HK-2 (cell line): ENCODE data around the gene GJA4.
A peak's percentile ranks its signal among the peaks of the same experiment; 100 is the strongest.
"Not testable (repeated sequence)": the region's sequence is repeated elsewhere in the genome, so short reads cannot be mapped to it uniquely, and the experiment has no call there.

ENCODE experiments used
- DNase-seq: peaks from one replicate; pipeline ENCODE4 v3.0.0-alpha.2; 2018; ENCODE audit not compliant: unreplicated experiment

The GJA4 gene

DNA sequence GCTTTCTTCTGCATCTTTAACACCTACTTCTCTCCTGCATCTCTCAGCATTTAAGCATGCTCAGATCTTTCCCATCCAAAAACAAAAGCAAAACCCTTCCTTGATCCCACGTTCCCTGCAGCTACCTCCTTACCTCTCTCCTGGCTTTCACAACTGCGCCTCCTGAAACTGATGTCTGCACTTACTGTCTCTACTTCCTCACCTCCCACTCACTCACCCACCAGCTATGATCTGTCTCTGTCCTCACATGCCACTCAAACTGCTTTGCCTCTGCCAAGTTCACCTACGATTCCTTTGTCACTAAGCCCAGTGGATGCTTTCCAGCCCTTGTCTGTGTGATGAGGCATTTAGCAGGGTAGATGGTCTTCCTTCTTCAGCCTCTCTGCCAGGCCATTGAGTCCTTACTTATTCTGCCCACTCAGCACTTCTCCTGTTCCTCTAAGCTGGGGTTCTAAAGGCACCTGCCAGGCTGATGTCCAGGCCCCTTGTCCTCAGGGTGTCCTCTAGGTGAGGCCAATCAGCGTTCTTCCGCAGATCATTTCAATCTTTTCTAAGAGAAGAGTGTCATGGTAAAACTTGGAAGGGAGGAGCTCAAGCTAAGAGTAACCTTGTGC, 21.8 kb upstream of the GJA4 start:
- DNase-seq: no peak

DNA sequence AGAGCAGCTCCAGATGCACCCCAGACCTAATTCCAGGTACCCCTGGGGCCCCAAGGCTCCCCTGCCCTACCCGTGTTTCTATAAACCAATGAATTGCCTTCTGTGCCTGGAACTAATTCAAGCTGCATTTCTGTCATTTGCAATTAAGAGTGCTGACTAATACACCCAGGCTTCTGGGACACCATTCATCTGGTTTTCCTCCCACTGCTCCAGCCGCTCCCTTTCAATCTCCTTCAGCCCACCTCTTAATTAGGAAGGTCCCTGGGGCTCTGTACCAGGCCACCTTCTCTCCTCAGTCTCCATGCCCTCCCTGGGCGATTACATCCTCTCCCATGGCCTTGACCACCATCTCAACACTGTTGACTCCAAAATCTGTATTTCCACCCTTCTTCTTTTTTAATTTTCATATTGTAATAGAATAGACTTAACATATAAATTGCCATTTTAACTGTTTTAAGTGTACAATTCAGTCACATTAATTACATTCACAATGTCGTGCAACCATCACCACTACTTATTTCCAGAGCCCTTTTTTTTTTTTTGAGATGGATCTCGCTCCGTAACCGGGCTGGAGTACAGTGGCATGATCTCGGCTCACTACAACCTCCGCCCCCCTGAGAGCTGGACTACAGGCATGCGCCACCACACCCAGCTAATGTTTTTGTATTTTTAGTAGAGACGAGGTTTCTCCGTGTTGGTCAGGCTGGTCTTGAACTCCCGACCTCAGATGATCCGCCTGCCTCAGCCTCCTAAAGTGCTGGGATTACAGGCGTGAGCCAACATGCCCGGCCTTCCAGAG, 21.0 kb upstream of the GJA4 start:
- DNase-seq: no peak

DNA sequence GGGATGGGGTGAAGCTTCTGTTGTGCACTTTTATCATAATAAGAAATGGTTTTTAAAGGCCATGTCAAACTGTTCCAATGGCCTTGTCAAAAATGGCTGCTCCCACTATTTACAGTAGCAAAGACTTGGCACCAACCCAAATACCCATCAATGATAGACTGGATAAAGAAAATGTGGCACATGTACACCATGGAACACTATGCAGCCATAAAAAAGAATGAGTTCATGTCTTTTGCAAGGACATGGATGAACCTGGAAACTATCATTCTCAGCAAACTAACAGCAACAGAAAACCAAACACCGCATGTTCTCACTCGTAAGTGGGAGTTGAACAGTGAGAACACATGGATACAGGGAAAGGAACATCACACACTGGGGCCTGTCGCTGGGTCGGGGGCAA, 19.7 kb upstream of the GJA4 start:
- not testable (repeated sequence) for DNase-seq

DNA sequence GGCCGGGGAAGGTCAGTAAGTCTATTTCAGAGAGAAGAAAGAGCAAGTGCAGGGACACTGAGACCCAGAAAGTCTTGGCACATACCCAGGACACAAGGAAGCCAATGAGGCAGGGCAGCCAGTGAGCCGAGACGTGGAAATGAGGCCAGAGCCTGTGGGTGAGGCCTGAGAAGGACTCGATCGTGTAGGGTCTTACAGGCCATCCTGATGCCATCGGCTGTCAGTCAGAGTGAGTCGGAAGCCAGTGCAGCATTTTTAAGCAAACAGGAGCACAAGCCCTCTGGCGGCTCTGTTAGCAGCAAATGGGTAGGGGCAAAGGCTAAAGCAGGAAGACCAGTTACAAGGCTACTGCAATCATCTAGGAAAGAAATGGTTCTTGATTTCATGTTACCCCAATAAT, 17.8 kb upstream of the GJA4 start:
- no peak for DNase-seq

DNA sequence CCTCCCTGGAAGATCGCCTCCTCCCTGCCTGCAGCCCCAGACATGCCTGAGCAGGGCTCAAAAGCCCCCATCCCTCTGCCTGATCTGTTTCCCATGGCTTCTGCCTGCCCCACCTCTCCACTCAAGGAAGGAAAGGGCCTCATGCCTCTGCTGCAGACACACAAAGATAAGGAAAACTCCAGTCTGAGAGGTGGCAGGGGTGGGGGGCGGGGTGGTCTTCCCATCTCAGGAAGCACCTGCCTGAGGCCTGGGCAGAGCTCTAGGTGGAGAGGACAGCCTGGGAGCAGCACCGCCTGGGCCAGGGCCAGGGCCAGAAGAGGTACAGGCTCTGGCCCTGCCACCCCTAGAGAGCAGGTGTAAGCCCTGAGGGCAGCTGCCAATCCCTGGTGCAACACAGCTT, 15.9 kb upstream of the GJA4 start:
- no peak for DNase-seq

DNA sequence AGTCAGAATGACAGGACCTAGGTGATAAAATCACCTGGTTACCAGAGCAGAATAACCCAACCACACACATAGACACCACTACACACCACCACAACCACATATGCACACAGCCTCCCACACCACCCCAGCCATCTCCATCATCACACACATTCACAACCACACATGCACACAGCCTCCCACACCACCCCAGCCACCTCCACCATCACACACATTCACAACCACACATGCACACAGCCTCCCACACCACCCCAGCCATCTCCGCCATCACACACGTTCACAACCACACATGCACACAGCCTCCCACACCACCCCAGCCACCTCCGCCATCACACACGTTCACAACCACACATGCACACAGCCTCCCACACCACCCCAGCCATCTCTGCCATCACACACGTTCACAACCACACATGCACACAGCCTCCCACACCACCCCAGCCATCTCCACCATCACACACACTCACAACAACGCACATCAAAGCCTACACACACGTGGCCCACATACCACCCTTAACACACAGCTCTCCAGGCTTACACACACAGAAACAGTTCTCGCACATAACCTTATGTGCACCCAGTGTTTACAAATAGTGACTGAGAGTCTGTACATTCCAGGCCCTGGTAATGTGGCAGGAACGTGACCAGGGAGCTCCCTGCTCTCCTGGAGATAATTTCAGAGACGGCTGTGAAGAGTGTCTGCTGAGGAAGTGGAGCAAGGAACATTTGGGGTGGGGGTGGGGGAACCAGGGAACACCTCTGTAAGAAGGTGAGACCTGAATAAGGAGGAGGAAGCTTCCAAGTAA, 15.1 kb upstream of the GJA4 start:
- no peak for DNase-seq

DNA sequence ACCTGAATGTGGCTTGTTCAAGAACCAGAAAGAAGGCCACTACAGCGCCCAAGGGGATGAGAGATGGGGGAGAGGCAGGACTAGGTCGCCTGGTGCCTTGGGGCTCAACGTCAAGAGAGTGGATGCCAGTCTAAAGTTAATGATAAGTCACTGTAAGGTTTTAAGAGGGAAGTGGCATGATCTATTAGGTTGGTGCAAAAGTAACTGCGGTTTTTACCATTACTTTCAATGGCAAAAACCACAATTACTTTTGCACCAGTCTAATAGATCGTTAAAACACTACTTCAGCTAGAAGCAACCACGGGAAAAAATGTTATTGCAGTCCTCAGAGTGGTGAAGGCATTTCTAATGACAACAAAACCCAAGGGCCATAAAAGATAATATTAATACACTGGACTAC, 14.4 kb upstream of the GJA4 start:
- no peak for DNase-seq

DNA sequence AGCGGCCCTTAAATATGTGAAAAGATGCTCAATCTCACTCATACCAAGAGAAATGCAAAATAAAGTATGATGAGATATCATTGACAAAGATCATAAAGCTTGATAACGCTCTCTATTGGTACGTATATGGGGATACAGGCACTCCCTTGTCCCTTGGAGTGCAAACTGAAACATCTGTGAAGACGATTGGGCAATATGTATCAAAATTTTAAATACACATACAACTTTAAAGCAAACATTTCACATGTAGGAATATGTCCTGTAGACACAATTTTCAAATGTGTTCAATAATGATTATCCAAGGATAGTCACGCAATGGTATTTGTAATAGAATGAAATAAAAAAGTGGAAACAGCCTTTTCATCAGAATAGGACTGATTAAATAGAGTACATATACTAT, 13.8 kb upstream of the GJA4 start:
- no peak for DNase-seq

DNA sequence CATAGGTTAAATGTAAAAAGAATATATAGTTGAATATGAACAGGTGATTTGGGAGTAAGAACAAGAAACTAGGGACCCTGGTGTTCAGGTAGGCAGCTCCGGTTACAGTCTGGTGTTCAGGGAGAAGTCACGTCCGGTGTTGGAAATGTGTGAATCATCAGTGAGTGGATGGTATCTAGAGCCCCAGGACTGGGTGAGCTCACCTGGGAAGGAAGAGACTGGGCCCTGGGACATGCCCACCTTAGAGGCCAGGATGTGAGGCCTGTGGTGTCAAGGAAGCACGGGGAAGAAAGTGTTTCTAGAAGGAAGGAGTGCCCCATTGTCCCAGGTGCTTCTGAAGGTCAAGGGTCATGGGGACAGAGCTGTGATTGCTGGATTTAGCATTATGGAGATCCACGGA, 13.3 kb upstream of the GJA4 start:
- DNase-seq: peak; percentile 25

DNA sequence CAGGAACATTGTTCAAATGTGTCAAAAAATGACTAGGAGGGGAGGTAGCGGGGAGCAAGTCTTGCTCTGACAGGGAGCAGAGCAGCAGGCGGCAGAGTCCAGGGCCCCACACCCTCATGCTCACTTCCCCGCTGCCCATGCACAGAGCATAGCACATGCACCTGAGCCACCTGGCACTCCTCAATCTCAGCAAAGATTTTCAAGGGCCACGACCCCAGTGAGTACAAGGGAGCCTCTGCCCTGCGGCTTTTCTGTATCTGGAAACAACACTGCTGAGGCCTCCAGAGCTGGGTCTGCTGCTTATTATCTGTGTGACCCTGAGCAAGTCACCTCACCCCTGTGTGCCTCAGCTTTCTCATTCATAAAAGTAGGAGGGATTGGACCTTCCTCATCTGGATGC, 12.8 kb upstream of the GJA4 start:
- no peak for DNase-seq

DNA sequence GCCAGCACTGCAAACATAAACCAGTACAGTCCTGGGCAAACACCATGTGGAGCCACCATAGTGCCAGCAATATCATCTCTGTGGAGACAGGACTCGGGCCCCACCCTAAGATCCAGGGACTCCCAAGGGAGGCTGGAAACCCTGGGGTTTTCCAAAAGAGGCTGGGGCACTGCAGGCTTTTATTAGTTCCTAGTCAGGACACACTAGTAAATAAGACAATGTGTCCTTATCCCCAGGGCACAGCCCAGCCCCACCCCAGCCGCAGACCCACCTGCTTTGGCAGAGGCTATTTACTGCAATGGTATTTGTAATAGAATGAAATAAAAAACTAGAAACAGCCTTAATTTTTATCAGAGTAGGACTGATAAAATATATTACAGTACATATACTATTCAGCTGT, 12.3 kb upstream of the GJA4 start:
- no peak for DNase-seq

DNA sequence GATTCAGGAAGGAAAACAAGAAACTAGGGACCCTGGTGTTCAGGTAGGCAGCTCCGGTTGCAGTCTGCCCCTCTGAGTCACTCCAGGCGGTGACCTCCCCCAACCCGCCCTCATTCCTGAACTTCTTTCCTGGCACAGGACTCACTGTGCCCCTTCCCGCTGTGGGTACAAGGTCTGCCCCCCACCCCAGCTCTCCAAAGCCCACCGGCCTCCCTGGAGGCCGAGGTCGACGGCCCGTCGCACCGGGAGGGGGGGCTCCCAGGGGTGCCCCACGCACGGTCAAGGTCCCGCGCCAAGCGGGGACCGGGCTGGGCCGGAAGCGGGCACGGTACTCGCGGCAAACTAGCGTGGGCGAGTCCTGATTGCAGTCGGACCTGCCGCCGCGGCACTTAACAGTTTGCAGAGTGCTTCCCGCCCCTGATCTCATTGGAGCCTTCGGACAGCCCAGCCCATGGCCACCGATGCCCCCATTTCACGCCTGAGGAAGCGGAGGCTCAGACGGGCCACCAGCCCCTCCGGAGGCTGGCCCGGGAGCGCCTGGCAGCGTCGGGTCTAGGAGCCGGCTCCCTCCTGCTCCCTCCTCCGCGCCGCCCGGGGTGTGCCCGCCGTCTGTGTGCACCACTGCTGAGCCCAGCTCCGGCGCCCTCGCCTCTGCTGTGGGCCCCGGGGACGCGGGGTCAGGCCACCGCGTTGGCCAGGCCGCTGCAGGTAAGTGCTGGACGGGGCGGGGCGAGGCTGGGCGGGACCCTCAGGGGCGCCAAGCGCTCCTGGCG, 11.5 kb upstream of the GJA4 start, which contains the start of gene GJB3:
TSS of gene GJB3 (plus strand) at position 144 of the 773 bp plus-strand sequence. CDS start 3,549 bp downstream, outside the sequence.
- DNase-seq: peak; percentile 29

DNA sequence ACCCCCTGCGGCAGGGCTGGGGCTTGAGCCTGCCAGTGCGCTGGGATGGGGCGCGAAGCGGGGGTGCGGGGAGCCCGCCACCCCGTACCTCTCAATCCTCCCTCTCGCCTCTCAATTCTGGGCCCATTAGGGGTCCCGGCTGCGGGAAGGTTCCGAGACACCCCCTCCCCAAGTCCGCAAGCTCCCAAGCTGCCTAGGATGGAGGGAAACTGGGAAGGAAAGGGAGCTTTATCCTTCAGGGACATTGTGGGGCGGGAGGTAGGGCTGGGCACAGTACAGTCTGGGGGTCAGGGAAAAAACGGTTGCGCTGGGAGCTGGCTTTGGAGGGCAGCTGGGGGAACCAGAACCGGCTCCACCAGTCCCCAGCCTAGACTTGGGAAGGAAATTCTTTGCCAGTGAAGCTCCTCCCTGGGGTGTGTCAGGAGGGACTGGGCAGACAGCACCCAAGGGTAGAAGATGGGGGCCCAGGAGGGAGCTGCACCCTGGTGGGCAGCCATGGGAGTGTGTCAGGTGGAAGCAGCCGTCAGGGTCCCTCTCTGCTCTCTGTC, 10.9 kb upstream of the GJA4 start:
- no peak for DNase-seq

DNA sequence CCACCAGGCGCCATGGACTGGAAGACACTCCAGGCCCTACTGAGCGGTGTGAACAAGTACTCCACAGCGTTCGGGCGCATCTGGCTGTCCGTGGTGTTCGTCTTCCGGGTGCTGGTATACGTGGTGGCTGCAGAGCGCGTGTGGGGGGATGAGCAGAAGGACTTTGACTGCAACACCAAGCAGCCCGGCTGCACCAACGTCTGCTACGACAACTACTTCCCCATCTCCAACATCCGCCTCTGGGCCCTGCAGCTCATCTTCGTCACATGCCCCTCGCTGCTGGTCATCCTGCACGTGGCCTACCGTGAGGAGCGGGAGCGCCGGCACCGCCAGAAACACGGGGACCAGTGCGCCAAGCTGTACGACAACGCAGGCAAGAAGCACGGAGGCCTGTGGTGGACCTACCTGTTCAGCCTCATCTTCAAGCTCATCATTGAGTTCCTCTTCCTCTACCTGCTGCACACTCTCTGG, 8.0 kb upstream of the GJA4 start:
- DNase-seq: no peak

DNA sequence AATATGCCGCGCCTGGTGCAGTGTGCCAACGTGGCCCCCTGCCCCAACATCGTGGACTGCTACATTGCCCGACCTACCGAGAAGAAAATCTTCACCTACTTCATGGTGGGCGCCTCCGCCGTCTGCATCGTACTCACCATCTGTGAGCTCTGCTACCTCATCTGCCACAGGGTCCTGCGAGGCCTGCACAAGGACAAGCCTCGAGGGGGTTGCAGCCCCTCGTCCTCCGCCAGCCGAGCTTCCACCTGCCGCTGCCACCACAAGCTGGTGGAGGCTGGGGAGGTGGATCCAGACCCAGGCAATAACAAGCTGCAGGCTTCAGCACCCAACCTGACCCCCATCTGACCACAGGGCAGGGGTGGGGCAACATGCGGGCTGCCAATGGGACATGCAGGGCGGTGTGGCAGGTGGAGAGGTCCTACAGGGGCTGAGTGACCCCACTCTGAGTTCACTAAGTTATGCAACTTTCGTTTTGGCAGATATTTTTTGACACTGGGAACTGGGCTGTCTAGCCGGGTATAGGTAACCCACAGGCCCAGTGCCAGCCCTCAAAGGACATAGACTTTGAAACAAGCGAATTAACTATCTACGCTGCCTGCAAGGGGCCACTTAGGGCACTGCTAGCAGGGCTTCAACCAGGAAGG, 7.4 kb upstream of the GJA4 start:
- no peak for DNase-seq

DNA sequence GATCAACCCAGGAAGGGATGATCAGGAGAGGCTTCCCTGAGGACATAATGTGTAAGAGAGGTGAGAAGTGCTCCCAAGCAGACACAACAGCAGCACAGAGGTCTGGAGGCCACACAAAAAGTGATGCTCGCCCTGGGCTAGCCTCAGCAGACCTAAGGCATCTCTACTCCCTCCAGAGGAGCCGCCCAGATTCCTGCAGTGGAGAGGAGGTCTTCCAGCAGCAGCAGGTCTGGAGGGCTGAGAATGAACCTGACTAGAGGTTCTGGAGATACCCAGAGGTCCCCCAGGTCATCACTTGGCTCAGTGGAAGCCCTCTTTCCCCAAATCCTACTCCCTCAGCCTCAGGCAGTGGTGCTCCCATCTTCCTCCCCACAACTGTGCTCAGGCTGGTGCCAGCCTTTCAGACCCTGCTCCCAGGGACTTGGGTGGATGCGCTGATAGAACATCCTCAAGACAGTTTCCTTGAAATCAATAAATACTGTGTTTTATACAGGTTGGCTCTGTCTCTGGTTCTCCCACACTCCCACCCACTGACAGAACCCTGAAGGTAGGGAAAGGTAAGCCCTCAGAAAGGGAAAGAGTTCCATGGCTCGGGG, 6.8 kb upstream of the GJA4 start:
- DNase-seq: no peak

DNA sequence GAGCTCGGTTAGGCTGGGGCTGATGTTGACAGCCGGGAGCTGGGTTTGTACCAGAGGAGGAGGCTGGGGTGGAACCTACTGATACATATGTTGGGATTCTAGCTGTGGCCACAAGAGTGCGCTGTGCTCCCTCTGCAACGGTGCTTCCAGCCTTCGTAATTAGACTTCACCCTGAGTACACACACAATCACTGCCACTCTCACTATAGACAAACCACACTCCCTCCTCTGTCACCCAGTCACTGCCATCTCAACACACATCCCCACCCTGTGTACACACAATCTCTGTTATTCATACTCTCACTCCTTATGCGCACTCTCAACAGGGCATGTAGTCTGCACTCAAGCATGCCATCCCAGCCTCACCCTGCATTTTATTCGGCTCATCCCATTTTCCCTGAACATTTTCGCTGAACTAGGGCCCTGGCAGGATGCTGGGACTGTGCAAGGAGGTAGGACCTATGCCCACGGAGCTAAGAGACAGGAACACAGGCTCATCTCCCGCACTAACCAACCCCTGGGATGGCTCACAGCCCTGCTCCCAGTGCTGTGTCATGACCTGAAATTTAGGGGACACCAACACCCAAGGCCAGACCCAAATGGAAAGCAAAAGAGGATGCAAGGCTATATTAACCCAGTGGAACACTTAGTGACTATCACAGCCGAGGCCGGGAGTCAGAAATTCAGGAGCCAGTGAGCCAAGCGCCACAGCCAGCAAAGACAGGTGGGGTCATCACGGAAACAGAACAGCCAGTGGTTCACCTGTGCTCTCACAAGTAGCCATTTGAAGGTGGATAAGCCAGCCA, 6.1 kb upstream of the GJA4 start:
- DNase-seq: peak; percentile 62

DNA sequence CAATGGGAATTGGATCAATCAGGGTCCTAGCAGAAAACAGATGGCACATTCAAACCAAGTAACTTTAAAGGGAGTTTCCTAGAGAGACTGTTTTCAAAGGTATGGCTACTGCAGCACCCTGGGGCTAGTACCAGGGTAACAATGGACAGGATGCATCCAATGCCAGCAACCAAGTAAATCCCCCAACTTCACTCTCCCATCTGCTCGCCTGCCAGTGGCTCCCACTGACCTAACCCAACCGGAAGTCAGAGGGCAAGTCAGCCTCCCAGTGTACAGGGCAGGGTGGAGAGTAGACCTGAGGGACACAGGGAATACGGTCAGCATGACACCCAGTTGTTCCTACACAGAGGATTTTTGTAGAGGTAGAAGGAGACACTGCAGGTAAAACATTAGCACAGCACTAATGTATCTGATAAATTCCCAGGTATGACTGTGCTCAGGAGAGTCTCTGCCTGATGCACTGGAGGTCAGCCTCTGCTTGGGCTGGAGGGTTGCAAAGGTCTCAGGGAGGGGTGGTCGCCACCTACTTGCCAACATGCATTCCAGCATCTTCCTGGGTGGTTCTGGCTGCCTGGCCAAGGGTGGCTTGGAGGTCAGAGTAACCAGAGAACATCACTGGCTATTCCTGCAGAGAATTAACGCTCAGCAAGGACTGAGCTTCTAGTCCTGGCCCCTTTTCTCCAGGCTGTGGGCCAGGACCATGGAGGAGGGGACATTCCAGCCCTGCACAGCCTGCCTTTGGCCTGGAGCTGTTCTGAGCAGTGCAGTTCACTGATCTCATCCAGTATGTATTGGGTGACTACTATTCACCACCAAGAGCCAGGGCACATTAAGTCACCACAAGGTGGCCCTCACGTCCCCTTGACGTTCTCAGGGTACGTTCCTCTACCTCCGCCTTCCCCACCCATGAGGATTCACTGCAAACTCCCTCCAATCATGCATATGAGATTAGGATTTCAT, 5.1 kb upstream of the GJA4 start:
- no peak for DNase-seq

DNA sequence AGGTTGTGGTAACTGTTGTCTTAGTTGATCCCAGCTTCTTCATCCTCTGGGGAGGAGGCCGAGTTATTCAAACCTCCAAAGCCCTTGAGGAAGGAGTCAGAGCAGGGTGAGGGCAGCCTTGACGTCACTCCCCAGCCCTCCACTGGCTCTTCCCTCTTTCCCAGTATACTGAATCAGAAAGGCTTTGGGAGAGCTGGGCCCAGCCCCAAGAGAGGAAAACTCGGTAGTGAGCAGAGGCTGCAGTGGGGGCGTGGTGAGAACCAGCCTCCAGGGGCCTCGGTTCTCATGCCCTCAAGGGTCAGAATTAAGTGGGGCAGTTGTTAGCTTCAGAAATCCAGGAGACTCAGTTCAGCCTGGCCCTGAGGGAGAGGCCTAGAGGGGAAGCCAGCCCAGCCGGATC, 1.8 kb upstream of the GJA4 start:
- no peak for DNase-seq
